SK-N-SH (cell line): ENCODE measurements around the gene NFYA. TPM values are rescaled to one million over a fixed set of nuclear protein-coding genes. Genes with fewer than 3 reads are reported as not detected.

Experiments
- CTCF ChIA-PET: fragments of 300-600, 350-600 bp; formaldehyde crosslinking; extraction: SDS; loops from one replicate; lab custom pipeline; 2021; lab: Yijun Ruan, JAX
- POLR2A ChIA-PET: fragments of 350-600 bp; sonication (Branson Sonifier 250); formaldehyde crosslinking; extraction: SDS; loops from one replicate; lab custom pipeline; 2020; ENCODE audit warnings: antibody characterized with exemption, inconsistent platforms; lab: Yijun Ruan, JAX
- DNase-seq: peaks from one replicate; pipeline ENCODE4 v3.0.0; 2012
- H2AFZ ChIP-seq: fragments of 200-600 bp; sonication (generic); 2 replicates; pipeline ENCODE4 v1.8.1; 2016; ENCODE audit warnings: antibody characterized with exemption, mild to moderate bottlenecking, low read depth
- H3F3A ChIP-seq: fragments of 200-600 bp; sonication (generic); replicated peaks from 2 replicates; pipeline ENCODE3; 2016; ENCODE audit warnings: antibody characterized with exemption, mild to moderate bottlenecking; ENCODE audit not compliant: insufficient read depth
- H3K27ac ChIP-seq, 2 experiments: fragments of 200-500 bp in 1 of 2; fragments of 200-600 bp in 1 of 2; sonication (Bioruptor generic) in 1 of 2; sonication (generic), shearing (Covaris generic) in 1 of 2; 2 replicates each; pipeline versions ENCODE4 v1.5.1 to v1.6.1; 2014 to 2016; ENCODE audit warnings: low read depth in 2 of 2, inconsistent platforms in 1 of 2, low read length in 1 of 2, mild to moderate bottlenecking in 1 of 2, mixed read lengths in 1 of 2
- H3K27me3 ChIP-seq: fragments of 200-600 bp; sonication (generic), shearing (Covaris generic); 2 replicates; pipeline ENCODE4 v1.6.1; 2016; ENCODE audit warnings: mixed run types; ENCODE audit not compliant: insufficient read depth
- H3K36me3 ChIP-seq, 2 experiments: fragments of 200-500 bp in 1 of 2; fragments of 200-600 bp in 1 of 2; sonication (Bioruptor generic) in 1 of 2; sonication (generic) in 1 of 2; replicated peaks in 1 of 2; 2 replicates each; pipeline versions ENCODE3 to v1.5.1; 2014 to 2016; ENCODE audit warnings: low read length in 1 of 2, mild to moderate bottlenecking in 1 of 2; ENCODE audit not compliant: insufficient read depth in 2 of 2, control insufficient read depth in 1 of 2
- H3K4me1 ChIP-seq, 2 experiments: fragments of 200-500 bp in 1 of 2; fragments of 200-600 bp in 1 of 2; sonication (Bioruptor generic) in 1 of 2; sonication (generic), shearing (Covaris generic) in 1 of 2; 2 replicates each; pipeline versions ENCODE4 v1.5.1 to v1.6.1; 2014 to 2016; ENCODE audit warnings: low read depth in 1 of 2, low read length in 1 of 2, mixed run types in 1 of 2; ENCODE audit not compliant: insufficient read depth in 2 of 2, control insufficient read depth in 1 of 2
- H3K4me2 ChIP-seq: fragments of 200-600 bp; sonication (generic), shearing (Covaris generic); 2 replicates; pipeline ENCODE4 v1.6.1; 2017; ENCODE audit warnings: mixed run types
- H3K4me3 ChIP-seq, 2 experiments: fragments of 200-500 bp in 1 of 2; fragments of 200-600 bp in 1 of 2; sonication (Bioruptor generic) in 1 of 2; sonication (generic), shearing (Covaris generic) in 1 of 2; 2 replicates each; pipeline versions ENCODE4 v1.5.1 to v1.8.1; 2014 to 2016; ENCODE audit warnings: low read depth in 2 of 2, inconsistent platforms in 1 of 2, low read length in 1 of 2, mild to moderate bottlenecking in 1 of 2, mixed read lengths in 1 of 2, moderate library complexity in 1 of 2
- H3K79me2 ChIP-seq: fragments of 200-600 bp; sonication (generic); 2 replicates; pipeline ENCODE4 v1.8.1; 2017; ENCODE audit warnings: mild to moderate bottlenecking; ENCODE audit not compliant: insufficient read depth
- H3K9ac ChIP-seq: fragments of 200-600 bp; sonication (generic); 2 replicates; pipeline ENCODE4 v1.6.1; 2017; ENCODE audit warnings: mixed run types
- H3K9me2 ChIP-seq: fragments of 200-600 bp; sonication (generic); 2 replicates; pipeline ENCODE4 v1.6.1; 2017; ENCODE audit warnings: mixed run types
- H3K9me3 ChIP-seq: fragments of 200-600 bp; sonication (generic); 2 replicates; pipeline ENCODE4 v1.6.1; 2017; ENCODE audit warnings: mixed run types, mild to moderate bottlenecking, moderate library complexity
- H4K20me1 ChIP-seq: fragments of 200-600 bp; sonication (generic); 2 replicates; pipeline ENCODE4 v1.6.1; 2017; ENCODE audit warnings: mild to moderate bottlenecking, mixed run types; ENCODE audit not compliant: insufficient read depth
- CTCF ChIP-seq: fragments of 200-600 bp; sonication (generic); IDR thresholded peaks from 2 replicates; pipeline ENCODE4 v1.6.1; 2017; ENCODE audit warnings: antibody characterized with exemption, mild to moderate bottlenecking, moderate library complexity
- EZH2phosphoT487 ChIP-seq: fragments of 200-600 bp; sonication (generic); IDR thresholded peaks from 2 replicates; pipeline ENCODE4 v1.6.1; 2017; ENCODE audit warnings: low read depth, mixed run types, mild to moderate bottlenecking, antibody characterized with exemption, moderate library complexity, borderline replicate concordance
- MXI1 ChIP-seq: IDR thresholded peaks from 2 replicates; pipeline ENCODE4 v1.6.1; 2012; ENCODE audit warnings: mild to moderate bottlenecking, low read depth, low read length, improper control_type of control experiment
- RAD21 ChIP-seq: IDR thresholded peaks from 2 replicates; pipeline ENCODE4 v1.6.1; 2012; ENCODE audit warnings: mild to moderate bottlenecking, low read length
- REST ChIP-seq: IDR thresholded peaks from 2 replicates; pipeline ENCODE4 v1.6.1; 2012; ENCODE audit warnings: mild to moderate bottlenecking, low read depth, low read length, moderate library complexity
- SMC3 ChIP-seq: IDR thresholded peaks from 2 replicates; pipeline ENCODE4 v1.6.1; 2012; ENCODE audit warnings: low read depth, low read length, improper control_type of control experiment
- USF1 ChIP-seq: IDR thresholded peaks from 2 replicates; pipeline ENCODE4 v1.4.0; 2012; ENCODE audit warnings: low read depth, borderline replicate concordance
- YY1 ChIP-seq: IDR thresholded peaks from 2 replicates; pipeline ENCODE4 v1.4.0; 2012; ENCODE audit warnings: low read depth, mild to moderate bottlenecking
- WGBS: methylation state at CpG from one replicate; pipeline ENCODE4 v1.1.6; 2017; ENCODE audit warnings: low lambda C conversion rate; 5-methylcytosine and 5-hydroxymethylcytosine counted together
- polyA plus RNA-seq, 3 experiments: library from polyadenylated mRNA; depleted of rRNA; stranded (reverse); fragments of >200 nt; gene quantifications; 2 replicates each; pipeline ENCODE4 v1.2.3, GENCODE V29; 2012
- TF ChIP-seq, protein P1 (sequence below): fragments of 150-350 bp; IDR thresholded peaks from 2 replicates; pipeline ENCODE4 v1.6.1; 2017; ENCODE audit warnings: antibody characterized with exemption, low read length, low read depth, borderline replicate concordance
- TF ChIP-seq, protein P2 (sequence below): fragments of 150-350 bp; IDR thresholded peaks from 2 replicates; pipeline ENCODE4 v1.6.1; 2016; ENCODE audit warnings: mild to moderate bottlenecking, low read depth, low read length

NFYA gene
- polyA plus RNA-seq, 1 of the 3 experiments (the other 2 are of a cell fraction): 6.8 TPM

DNA sequence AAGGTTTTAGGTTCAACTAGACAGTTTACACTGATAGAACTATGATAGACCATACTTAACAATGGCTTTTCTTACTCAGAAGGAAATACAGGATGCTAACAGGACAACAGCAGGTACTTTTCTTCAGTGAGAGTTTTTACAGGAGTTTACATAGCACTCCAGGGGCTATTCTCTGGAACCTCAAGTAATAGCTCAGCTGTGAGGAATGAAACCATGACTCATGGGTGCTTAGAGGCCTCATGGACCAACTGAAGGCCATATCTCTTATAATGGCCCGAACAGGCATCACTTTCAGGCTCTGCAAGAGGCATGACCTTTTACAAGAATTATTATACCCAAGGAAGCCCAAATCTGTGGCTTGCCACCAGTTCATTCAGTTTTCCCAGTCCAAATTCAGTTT is 49.6 kb downstream of the NFYA start:
- H3F3A ChIP-seq: no peaks in the 10 kb centered on the region
- ChIA-PET POLR2A (no interaction called here), CTCF (no interaction called here)
- no peaks in the 10 kb centered on the region for H3K9me2 ChIP-seq
- no peak overlapping the region for H3K4me2 ChIP-seq
- no peaks in the 10 kb centered on the region for H3K36me3 ChIP-seq
- H3K27ac ChIP-seq: no peak overlapping the region
- H3K9ac ChIP-seq: no peak overlapping the region
- H2AFZ ChIP-seq: no peak overlapping the region
- no peaks in the 10 kb centered on the region for H3K79me2 ChIP-seq
- no peaks in the 10 kb centered on the region for H3K9me3 ChIP-seq
- H4K20me1 ChIP-seq: no peaks in the 10 kb centered on the region
- H3K4me1 ChIP-seq: no peaks in the 10 kb centered on the region
- no peaks in the 10 kb centered on the region for H3K27me3 ChIP-seq
- no peak overlapping the region for H3K4me3 ChIP-seq
- TF ChIP-seq EZH2phosphoT487 (no peak), CTCF (no peak), USF1 (no peak), REST (no peak), MXI1 (no peak), RAD21 (no peak), YY1 (no peak), SMC3 (no peak)
- TF ChIP-seq, protein P1, sequence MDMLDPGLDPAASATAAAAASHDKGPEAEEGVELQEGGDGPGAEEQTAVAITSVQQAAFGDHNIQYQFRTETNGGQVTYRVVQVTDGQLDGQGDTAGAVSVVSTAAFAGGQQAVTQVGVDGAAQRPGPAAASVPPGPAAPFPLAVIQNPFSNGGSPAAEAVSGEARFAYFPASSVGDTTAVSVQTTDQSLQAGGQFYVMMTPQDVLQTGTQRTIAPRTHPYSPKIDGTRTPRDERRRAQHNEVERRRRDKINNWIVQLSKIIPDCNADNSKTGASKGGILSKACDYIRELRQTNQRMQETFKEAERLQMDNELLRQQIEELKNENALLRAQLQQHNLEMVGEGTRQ: no peak
- TF ChIP-seq, protein P2, sequence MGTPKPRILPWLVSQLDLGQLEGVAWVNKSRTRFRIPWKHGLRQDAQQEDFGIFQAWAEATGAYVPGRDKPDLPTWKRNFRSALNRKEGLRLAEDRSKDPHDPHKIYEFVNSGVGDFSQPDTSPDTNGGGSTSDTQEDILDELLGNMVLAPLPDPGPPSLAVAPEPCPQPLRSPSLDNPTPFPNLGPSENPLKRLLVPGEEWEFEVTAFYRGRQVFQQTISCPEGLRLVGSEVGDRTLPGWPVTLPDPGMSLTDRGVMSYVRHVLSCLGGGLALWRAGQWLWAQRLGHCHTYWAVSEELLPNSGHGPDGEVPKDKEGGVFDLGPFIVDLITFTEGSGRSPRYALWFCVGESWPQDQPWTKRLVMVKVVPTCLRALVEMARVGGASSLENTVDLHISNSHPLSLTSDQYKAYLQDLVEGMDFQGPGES: no peak
- DNase-seq: no peak
- 78% methylated on average over 1 of the region's 1 CpG for WGBS
